Breast epithelium (tissue), 3 donors: ENCODE data around the gene ILRUN.

Experiments
- CTCF ChIP-seq, 3 donors: fragments of 450-650 bp; IDR thresholded peaks; one replicate each; pipeline ENCODE4 v1.5.1; 2016 to 2017; ENCODE audit warnings: antibody characterized with exemption in 3 of 3, mild to moderate bottlenecking in 3 of 3, moderate library complexity in 3 of 3
- POLR2A ChIP-seq: fragments of 450-650 bp; IDR thresholded peaks from one replicate; pipeline ENCODE4 v1.6.1; 2016; ENCODE audit warnings: antibody characterized with exemption, mild to moderate bottlenecking, moderate library complexity

DNA sequence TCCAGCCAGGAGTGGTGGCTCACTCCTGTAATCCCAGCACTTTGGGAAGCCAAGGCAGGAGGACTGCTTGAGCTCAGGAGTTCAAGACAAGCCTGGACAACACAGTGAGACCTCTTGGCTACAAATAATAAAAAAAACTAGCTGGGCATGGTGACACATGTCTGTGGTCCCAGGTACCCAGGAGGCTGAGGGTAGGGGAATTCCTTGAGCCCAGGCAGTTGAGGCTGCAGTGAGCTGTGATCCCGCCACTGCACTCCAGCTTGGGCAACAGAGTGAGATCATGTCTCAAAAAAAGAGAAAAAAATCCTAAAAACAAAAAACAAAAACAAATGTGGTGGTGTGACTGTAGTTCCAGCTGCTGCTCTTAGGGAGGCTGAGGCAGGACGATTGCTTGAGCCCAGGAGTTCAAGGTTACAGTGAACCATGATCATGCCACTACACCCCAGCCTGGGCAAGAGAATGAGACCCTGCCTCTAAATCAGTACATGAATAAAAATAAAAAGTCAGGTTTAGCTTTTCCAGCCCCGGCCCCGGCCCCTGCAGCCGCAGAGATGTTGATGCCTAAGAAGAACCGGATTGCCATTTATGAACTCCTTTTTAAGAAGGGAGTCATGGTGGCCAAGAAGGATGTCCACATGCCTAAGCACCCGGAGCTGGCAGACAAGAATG lies 47.2 kb upstream of the ILRUN start:
- TF ChIP-seq POLR2A (no peak), CTCF (IDR thresholded peaks at IDR 0.05) (no peak)
